ENCODE data around the gene TACO1. TPM values are rescaled to one million over a fixed set of nuclear protein-coding genes. Genes with fewer than 3 reads are reported as not detected.

TACO1 gene
- polyA plus RNA-seq (2012; ENCODE audit: insufficient read depth, insufficient read length, low read depth) = 20.0 TPM

DNA sequence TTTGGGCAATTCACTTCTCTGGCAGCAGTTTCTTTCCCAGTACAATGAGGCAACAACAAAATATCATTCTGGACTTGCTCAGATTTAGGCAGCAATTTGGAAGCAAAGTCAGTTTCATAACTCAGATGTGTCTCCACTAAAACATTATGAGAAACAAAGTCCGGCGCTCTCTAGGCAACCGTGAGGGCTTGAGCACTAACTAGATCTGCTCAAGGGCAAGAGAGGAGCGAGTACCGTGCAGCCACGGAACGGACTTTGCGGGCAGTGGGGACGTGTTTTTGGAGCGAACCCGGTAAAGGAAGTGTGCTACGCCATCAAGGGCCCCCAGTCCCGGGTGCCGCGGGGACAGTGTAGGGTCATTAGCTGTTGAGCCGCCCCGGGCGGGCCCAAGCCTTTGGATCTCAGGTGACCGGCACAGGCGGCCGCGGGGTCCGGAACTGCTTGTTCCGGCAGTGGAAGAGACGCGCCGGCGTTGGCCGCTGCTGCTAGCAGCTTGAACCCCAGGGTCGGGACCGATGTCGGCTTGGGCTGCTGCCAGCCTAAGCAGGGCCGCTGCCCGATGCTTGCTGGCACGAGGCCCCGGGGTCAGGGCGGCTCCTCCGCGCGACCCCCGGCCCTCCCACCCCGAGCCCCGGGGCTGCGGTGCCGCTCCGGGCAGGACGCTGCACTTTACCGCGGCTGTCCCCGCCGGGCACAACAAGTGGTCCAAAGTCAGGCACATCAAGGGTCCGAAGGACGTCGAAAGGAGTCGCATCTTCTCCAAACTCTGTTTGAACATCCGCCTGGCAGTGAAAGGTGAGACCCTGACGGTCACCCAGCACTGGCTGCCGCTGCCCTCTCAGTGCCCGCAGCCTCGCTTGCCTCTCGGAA lies at the start of gene TACO1:
Gene TACO1, plus strand, starts transcription at position 327 of the 870 bp plus-strand sequence. Its CDS starts 189 bp downstream, at position 516.
- peak; percentile 88 for DNase-seq
- Histone ChIP-seq H3K27me3 (no peaks in the 10 kb centered on the region), H3K36me3 (peaks cover 23% of the 10 kb centered on the region), H3K4me3 (ENCODE audit: low read depth, low read length) (peak within 1 kb of the TSS; percentile 87), H3K4me1 (peaks cover 3% of the 10 kb centered on the region; the same call in 1 of the 2 replicates), H3K9me3 (no peaks in the 10 kb centered on the region)
- no peak for TF ChIP-seq CTCF (IDR thresholded peaks at IDR 0.05; ENCODE audit: low read depth, low read length)

DNA sequence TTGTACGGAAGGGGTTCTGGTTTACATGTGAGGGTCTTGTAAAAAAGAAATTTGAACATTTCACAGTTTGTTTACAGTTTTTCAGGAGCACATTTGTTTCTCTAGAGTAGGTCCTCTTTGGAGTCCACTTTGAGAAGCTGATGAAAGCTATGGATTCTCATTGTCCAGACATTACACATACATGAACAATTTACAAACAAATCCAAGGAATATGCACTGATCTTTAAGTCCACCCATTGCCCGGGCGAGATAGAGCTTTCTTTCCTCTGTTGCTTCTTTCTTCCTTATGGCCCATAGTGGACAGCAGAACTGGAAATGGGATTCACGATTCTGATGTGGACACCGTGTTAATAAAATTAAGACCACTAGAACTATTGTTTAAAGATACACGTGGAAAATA lies 48.5 kb upstream of the TACO1 start:
- TF ChIP-seq CTCF (IDR thresholded peaks at IDR 0.05; ENCODE audit: low read depth, low read length) = no peak
- Histone ChIP-seq H3K4me1 (peaks cover 11% of the 10 kb centered on the region), H3K36me3 (peaks cover 29% of the 10 kb centered on the region), H3K9me3 (no peaks in the 10 kb centered on the region), H3K27me3 (no peaks in the 10 kb centered on the region), H3K4me3 (ENCODE audit: low read depth, low read length) (peak overlapping the region; percentile 78)
- no peak for DNase-seq

DNA sequence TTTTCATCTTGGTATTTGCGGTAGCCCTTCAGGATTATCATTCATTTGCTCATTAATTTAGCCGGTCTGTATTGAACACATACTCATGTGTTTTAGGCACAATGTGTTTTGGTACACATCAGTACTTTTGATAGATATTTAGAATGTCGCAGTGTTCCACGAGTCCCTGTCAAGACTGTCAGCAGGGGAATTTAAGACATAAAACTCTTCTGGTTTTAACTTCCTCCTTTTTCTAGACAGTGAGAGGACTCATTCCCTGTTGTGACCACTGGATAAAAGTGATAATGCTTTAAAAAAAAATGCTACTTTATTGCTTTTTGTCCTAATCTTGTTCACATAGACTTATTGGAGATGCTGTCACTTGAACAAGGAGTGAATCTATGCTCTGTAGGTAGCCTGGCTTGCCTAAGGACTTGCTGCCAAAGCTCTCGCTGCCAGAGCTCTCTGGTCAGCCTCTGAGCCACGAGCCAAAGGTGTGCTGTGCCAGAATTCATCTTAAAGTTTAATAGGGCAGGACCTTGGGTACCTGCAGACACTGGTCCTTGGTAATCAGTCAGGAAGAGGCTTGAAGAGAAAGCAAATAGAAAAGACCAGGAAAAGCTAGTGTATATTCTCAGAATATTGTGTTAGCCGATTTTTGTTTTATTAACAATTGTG lies 45.1 kb upstream of the TACO1 start:
- Histone ChIP-seq H3K4me3 (ENCODE audit: low read depth, low read length) (no peak overlapping the region), H3K4me1 (peaks cover 13% of the 10 kb centered on the region), H3K36me3 (peaks cover 33% of the 10 kb centered on the region), H3K9me3 (no peaks in the 10 kb centered on the region), H3K27me3 (no peaks in the 10 kb centered on the region)
- no peak for TF ChIP-seq CTCF (IDR thresholded peaks at IDR 0.05; ENCODE audit: low read depth, low read length)
- no peak for DNase-seq

- Histone ChIP-seq H3K4me3 (ENCODE audit: low read depth, low read length) (no peak overlapping the region), H3K4me1 (peaks cover 13% of the 10 kb centered on the region), H3K9me3 (no peaks in the 10 kb centered on the region), H3K36me3 (peaks cover 30% of the 10 kb centered on the region), H3K27me3 (no peaks in the 10 kb centered on the region)
- TF ChIP-seq CTCF (IDR thresholded peaks at IDR 0.05; ENCODE audit: low read depth, low read length) = no peak
- no peak for DNase-seq
These were observed 43.3 kb upstream of the TACO1 start for GRCh38 chr17:63557416-63557815.

GRCh38 chr17:63558441-63558840 lies 42.3 kb upstream of the TACO1 start:
- Histone ChIP-seq H3K9me3 (no peaks in the 10 kb centered on the region; the same call in 1 of the 2 replicates), H3K27me3 (no peaks in the 10 kb centered on the region), H3K4me1 (peaks cover 10% of the 10 kb centered on the region), H3K36me3 (peaks cover 24% of the 10 kb centered on the region), H3K4me3 (ENCODE audit: low read depth, low read length) (no peak overlapping the region)
- no peak for TF ChIP-seq CTCF (IDR thresholded peaks at IDR 0.05; ENCODE audit: low read depth, low read length)
- DNase-seq = no peak

All from BE2C (cell line).